Fibroblast of skin of right quadriceps (primary cell): ENCODE measurements around the gene MAP2K3.
"Not testable (repeated sequence)": the region's sequence is repeated elsewhere in the genome, so short reads cannot be mapped to it uniquely, and the experiment has no call there.

ENCODE experiments used
- DNase-seq: peaks from one replicate; pipeline ENCODE4 v3.0.0-alpha.2; 2013

MAP2K3 gene

DNA sequence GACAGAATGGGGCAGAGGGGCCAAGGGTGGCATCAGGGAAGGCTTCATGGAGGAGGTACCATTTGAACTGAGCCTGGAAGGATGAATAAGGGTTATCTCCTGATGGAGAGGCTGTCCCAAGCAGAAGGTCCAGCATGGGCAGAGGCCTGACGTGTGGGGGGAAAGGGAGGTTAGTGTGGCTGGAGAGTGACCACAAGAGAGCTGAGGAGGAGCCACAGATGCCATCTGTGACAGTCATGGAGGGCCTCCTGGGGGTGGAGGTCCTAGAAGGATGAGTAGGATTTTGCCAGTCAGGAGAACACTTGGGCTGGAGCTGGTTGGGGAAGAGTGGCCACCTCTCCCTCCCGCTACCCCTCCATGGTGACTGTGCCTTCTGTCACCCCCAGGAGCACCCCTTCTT, 29.2 kb downstream of the MAP2K3 start:
- DNase-seq, result not testable (repeated sequence)

DNA sequence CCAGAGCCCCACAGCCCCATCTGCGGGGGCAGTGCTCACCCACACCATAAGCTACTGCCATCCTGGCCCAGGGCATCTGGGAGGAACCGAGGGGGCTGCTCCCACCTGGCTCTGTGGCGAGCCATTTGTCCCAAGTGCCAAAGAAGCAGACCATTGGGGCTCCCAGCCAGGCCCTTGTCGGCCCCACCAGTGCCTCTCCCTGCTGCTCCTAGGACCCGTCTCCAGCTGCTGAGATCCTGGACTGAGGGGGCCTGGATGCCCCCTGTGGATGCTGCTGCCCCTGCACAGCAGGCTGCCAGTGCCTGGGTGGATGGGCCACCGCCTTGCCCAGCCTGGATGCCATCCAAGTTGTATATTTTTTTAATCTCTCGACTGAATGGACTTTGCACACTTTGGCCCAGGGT, 29.8 kb downstream of the MAP2K3 start:
- not testable (repeated sequence) for DNase-seq

DNA sequence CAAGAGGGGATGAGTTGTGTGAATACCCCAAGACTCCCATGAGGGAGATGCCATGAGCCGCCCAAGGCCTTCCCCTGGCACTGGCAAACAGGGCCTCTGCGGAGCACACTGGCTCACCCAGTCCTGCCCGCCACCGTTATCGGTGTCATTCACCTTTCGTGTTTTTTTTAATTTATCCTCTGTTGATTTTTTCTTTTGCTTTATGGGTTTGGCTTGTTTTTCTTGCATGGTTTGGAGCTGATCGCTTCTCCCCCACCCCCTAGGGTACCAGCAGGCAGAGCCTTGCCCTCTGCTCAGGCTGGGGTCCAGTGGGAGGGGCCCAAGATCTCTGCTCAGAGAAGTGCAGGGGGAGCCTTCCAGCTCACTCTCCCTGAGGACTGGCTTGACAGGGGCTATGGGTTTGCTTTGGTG, 30.2 kb downstream of the MAP2K3 start:
- not testable (repeated sequence) for DNase-seq

DNA sequence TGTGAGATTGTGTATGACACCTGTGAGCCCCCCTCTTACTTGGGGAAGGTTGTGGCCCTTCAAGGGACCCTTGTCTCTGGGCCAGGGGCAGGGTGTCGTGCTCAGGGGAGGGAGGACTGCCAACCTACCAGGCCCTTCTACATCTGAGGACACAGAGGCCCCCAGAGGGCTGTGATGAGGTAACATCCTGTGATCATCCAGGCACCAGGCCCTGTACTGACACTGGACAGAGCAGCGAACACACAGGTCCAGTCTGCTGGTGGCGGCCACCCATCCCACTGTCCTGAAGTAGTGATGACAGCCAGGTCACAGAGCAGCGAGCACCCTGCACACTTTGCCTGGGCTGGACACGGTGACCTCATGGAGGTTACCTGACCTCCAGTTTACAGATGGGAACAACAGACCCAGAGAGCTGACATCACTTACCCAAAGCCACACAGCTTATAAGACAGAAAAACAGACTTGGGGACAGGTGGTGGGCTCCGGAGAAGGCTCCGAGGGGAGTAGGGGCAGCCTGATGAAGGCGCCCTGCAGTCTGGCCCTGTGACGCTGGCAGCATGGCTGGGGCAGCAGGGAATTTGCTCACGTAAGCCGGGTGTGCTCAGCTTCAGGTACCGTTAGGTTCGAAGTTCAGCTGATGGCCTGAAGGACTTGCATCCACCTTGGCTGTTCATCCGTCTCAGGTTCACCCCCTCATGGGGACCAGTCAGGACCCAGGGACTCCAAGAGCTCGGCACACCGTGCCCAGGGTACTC, 30.9 kb downstream of the MAP2K3 start:
- not testable (repeated sequence) for DNase-seq

DNA sequence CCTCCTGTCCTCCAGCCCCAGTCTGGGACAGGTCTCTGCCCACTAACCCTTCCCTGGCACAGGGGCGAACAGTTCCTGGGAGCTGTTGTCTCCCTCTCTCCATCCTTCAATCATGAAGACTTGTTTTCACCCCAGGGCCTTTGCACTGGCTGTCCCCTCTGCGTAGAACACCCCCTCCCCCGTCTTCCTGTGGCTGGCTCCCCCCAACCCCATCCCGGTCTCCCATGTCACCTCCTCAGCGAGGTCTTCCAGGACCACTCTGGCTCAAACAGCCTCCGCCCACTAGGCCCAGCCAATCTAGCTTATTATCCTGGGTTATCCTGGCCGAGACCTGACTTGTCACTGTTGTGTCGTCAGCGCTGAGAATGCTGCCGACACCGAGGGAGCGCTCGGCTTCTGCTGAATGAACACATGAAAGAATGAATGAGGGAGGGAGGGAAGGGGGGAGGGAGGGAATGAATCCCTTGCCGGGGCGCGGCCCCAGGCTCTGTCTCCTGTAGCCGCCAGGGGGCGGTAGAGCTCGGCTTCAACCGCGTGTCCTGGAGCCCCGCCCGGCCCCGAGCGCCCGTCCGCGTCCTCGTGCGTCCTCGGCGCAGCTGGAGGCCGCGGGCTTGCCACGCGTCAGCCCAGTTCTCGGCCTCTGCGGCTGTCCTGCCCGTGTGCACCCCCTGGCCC, 31.8 kb downstream of the MAP2K3 start:
- not testable (repeated sequence) for DNase-seq

DNA sequence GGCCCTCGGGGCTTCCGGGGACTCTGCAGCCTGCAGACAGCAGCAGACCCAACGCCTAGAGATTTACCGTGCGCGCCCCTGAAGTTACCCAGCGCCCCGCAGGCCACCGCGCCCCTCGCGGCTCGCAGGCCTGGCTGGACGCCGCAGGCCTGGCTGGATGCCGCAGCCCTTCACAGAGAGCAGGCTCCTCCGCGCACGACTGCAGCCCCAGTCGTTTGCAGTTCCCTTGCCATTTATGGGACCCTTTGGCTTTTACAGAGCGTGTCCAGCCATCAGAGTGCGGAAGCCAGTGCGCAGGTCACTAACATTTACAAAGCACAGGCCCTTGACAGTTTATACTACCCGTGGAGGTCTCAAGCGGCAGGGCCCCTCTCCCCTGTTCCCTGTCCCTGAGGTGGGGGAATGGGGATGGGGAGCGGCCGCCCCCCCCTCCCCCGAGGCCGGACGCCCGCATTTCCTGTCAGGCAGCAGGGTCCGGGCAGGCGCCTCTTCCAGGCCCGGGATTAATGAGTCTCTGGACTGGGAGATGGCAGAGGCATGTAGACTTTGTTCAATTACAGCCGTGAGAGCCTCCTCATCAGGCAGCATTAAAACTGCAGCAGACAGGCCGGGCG, 32.5 kb downstream of the MAP2K3 start:
- DNase-seq, result not testable (repeated sequence)

DNA sequence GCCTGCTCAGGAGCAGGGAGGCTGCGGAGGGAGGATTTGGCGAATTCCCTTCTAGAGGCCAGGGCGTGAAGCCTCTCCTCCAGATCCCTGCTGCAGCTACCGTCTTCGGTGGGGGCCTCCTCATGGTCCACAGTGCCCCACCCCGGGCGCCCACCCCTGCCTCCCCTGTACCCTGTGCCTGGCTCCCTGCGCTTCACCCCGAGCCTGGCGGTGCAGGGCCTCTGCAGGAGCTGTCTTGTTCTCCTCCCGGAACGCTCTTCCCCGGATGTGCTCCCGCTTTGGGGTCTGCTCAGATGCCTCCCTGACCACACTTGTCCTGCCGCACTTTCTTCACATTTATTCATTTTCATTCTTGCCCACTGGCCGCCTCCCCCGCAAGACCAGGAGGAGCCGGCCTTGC, 33.3 kb downstream of the MAP2K3 start:
- DNase-seq, result not testable (repeated sequence)

DNA sequence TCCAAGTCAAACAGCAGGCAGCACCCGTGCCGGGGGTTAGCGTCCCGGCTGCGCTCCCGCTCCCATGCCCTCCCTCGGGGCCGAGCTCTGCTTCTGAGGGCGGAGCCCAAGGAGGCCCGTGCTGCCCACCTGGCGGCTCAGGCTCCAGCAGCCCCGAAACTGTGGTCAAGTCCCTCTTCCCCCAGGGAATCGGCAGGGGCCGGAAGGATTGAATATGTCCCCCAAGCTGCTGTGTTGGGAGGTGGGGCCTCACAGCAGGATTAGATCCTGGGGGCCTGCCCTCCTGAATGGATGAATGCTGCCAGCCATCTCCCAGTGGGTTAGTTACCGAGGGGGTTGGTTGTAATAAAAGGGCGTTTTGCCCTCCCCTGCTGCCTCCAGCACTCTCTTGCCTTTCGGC, 33.9 kb downstream of the MAP2K3 start:
- no peak for DNase-seq

DNA sequence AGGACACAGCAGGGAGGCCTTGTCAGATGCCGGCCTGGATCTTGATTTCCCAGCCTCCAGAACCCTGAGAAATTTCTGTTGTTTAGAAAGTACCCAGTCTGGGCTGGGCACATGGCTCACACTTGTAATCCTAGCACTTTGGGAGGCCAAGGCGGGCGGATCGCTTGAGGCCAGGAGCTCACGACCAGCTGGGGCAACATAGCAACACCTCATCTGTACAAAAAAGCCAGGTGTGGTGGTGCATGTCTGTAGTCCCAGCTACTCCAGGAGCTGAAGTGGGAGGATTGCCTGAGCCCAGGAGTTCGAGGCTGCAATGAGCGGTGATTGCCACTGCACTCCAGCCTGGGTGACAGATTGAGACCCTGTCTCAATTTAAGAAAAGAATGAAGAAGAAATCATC, 34.3 kb downstream of the MAP2K3 start:
- not testable (repeated sequence) for DNase-seq

DNA sequence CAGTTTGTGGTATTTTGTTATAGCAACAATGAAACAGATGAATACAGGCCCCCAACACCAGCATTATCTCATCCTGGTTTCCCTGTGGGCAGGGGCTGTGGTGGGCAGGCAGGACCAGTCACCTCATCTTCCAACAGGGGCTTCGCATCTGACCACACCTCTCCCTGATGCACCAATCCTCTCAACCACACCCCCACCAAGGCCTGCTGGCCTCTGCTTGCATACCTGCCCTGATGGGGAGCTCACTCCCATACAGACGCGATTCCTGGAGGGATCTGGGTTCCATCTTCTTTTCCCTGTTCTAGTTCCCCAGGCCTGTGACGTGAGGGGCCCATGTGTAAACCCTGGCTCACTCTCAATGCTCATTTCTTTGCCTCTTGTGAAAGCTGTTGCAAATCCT, 34.7 kb downstream of the MAP2K3 start:
- DNase-seq, result not testable (repeated sequence)

DNA sequence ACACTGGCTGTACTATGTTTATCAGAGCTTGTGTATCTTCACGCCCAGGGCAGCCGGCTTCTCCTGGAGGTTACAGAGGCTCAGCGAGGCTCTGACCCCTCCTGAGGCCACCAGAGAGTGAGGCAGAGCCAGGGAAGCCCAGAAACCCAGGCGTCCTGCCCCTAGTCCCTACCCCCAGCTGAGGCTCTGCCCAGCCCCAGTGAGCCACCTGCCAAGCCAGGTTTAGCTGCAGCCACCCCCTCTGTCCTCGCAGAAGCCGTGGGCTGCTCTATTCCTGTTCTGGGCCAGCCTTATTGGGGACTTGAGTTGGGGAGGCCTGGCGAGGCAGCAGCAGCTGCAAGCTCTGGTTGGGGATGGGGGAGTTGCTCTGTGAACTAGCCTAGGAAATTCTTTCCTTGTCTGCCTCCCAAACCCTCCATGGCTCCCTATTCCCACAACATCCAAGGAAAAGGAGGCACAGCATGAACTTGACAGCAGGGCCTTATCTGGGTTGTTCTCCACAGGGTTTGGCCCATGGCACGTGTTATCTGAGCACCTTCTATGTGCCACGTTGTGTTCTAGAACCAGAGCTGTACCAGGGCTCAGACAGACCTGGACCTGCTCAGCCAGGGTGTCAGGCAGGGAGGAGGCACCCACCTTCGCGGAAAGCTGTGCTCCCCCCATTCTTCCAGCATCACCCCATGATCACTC, 35.3 kb downstream of the MAP2K3 start:
- DNase-seq, result not testable (repeated sequence)

DNA sequence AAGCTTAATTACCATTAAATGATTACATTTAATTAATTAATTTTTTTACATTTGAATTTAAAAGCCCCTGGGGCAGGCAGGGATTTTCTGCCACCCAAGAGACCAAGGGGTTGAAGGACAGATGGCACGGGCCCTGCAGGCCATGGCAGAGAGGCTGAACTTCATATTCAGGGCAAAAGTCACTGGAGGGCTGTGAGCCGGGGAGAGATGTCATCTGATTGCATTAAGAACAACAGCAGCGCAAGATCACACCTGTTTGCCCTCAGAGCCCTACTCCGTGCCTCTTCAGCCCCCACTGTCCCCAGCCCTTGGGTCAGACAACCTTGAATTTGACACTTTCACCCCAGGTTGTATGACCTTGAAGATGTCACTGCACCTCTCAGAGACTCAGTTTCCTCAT, 35.9 kb downstream of the MAP2K3 start:
- not testable (repeated sequence) for DNase-seq

DNA sequence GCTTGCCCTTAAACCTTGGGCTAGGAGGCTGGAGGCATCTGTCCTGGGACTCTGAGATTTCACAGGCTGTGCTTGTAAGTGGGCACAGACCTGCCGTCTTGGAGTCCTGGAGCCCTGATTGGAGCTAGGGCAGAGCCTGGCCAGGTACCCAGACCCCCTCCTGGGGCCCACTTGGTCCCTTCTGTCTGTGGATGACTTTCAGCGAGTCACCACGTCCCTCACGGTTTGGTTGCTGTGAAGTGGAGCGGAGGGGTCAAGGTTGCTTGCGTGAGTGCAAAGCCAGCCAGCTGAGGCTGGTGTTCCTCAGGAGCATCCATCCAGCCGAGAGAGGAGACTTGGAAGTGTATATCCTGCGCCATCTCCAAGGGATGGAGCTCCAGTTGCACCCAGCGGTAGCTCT, 36.5 kb downstream of the MAP2K3 start:
- not testable (repeated sequence) for DNase-seq

DNA sequence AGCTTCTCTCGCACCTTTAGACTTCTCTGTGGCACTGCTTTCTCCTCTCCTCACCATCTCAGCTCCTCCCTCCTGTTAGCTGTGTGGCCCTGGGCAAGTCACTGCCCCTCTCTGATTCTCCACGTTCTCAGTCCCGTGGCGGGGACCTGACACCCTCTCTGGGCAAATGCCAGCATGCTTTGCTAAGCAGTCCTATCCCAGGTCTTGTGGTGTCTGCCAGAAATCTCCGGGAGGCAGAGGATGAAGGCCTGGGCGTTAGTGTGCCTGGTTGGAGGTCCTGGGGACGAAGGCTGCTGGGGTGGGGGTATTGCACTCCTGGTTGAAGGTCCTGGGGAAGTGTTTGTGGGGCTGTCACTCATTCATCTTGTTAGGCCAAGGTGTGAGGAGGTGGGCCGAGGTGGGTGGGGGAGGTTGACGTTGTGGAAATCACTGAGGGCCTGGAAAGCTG, 37.3 kb downstream of the MAP2K3 start:
- DNase-seq, result not testable (repeated sequence)

DNA sequence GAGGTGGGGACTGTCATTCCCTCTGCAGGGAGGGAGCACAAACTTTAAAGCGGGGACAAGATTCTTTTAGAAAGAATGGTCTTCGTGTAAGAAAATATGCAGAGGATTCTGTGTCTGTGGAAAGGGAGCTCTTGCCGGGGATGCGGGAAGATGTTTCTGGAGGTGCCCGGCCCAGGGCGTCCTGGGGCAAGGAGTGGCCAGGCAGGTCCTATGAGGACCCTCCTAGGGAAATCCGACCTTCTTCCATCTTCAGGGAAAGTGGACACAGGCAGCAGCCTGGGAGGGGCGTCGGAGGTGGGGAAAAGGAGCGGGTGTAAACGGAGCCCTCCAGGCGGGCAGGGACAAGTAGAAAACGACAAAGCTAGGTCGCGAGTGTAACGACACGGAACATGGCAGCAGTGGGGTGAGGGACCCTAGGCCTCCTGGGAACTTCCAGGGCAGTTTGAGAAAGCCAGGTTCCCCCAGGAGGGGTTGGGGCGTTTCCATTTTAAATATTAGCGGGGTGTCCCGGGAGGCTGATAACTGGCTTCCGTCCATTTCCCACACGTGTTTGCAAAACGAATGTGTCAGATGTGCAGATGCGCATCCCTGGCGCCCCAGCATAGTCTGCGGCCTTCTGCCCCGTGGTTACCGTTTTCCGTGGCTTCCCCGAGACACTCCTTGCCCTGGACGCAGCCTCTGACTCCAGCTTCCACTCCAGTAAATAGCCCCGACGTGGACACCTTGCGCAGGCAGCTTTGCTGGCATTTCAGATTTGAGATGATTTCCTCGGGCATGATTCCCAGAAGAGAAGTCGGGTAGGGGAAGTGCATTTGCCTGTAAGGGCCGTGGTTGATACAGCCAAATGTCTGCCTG, 39.0 kb downstream of the MAP2K3 start:
- not testable (repeated sequence) for DNase-seq

DNA sequence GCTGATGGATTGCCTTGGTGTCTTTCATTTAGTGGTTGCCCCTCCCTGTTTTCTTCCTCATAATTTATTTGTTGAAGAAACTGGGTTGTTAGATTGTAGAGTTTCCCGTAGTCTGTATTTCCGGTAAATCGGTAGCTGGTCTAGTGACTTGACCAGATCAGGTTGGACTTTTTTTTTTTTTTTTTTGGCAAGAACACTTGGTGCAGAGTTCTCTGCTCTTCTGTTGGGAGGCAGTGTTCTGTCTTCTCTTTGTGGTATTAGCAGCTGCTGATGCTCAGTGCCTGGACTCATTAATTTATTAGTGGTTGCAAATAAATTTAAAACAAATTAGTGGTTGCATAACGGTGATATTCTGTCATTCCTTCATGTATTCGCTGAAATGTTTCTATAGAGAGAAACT, 40.2 kb downstream of the MAP2K3 start:
- not testable (repeated sequence) for DNase-seq

DNA sequence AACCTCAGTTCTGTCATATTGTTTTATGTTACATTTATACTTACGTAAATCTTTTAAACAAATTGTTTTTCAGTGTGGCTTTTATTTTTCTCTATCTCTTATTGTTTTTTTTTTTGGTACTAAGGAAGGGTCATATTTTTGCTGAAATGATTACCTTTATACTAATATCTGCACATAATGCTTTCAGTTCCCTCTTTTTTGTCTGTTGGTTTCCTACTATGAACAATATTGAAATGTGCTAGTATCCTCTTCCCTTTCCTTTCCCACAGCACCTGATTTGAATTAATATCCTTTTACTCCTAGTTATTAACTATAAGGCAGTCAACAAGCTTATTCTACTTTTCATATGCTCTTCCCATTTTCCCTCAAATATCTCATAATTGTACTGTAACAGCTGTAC, 43.4 kb downstream of the MAP2K3 start:
- DNase-seq, result not testable (repeated sequence)

DNA sequence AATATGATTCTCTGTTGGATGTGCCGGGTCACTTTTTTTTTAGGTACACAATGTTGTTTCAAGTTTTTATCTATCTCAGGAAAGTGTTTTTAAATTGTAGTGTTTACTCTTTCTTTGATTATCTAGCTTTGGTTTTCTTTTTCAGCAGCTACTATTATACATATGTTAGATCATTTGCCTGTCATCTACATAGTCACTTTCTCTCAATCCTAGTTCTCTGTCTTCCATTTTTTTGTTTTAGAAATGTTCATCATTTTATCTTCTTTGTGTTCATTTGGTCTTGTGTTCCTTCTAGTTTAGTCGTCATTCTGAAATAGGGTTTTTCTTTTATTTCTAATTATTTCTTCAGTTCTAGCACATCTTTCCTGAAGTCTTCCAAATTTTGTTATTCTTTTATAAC, 44.3 kb downstream of the MAP2K3 start:
- not testable (repeated sequence) for DNase-seq

DNA sequence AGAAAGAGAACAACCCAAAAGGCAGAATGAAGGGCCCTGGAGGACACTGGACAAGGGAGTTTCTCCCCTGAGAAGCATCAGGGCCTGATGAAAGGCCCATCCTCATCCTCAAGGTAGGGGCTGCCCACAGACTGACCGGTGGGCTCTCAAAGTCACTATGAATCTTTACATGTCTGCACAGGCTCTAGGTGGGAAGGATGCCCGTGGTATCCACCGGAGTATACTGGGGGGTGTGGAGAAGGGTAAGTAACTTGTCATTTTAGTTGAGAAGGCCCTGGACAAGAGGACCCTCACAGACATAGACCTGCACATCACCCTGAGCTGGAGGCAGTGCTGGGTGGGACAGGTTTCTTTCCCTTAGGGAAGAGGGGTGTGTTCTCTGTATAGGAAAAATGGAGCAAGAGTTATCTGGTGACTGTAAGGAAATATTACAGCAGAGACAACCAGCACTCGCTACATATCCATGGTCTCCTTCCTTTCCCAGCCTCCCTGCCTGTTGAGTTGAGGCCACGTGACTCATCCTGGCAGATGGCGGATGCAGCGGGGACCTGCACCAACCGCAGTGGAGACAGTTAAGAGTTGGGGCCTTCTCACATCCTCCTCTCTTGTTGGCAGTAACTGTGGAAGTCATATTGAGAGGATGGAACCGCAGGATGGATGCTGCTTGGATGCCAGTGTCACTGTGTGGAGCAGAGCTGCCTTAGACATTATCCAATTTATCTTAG, 46.1 kb downstream of the MAP2K3 start:
- DNase-seq, result no peak

DNA sequence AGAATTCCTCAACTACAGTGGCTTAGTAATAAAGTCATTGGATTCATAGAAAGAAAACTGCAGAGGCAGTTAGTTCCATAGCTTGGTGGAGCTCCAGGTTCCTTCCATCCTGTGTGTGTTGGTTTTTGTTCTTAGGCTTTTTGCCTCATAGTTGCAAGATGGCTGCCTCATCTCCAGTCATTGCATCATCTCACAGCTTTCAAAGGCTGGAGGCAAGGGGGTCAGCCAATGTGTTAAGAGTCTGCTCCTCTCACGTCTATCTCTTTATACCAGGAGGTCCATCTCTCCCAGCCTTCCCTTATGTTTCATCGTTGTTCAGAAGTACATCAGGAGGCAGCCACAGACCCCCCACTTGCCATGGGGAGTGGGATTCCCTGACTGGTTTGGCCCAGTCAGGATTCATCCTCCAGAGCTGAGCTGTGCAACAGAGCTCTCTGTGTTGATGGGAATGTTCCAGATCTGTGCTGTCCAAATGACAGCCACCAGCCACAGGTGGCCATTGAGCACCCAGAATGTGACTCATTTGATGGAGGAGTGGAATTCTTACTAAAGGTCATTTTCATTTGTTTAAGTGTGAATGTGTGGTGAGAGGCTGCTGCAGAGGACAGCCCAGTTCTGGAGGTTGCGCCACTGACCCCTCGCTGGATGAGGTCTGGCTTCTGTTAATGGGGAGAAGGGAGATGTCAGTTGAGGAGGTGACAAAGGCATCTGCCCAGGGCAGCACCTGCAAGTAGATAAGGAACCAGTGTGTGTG, 52.2 kb downstream of the MAP2K3 start:
- not testable (repeated sequence) for DNase-seq
